Sciatic nerve (tissue), 2 donors: ENCODE results near the gene TAX1BP3. TPM values are rescaled to one million over a fixed set of nuclear protein-coding genes. Genes with fewer than 3 reads are reported as not detected.
A peak's percentile ranks its signal among the peaks of the same experiment; 100 is the strongest.

Source experiments
- ATAC-seq: fragments of 200-7000 bp; cut with Tn5 transposase; one replicate; pipeline ENCODE4 v1.9.1; 2020; ENCODE audit warnings: mild to moderate bottlenecking, moderate library complexity
- DNase-seq: peaks from one replicate; pipeline ENCODE4 v3.0.0-alpha.2; 2020; ENCODE audit warnings: low spot score
- intact Hi-C: fragments of 100-400 bp; cut with DNase I; formaldehyde crosslinking; loops from one replicate; pipeline ENCODE4 v1.14.2; 2022
- total RNA-seq: library from RNA; stranded (reverse); fragmentation: NEBNext Ultra II Directional; extraction: Animal tissue kit (Norgen Biotek cat#: 25700); gene quantifications from one replicate; pipeline ENCODE4 v1.2.1, GENCODE V29; 2021
- donor health status: DM: no; HTN: no; CAD: no.
- donor health status: DM: no; HTN: no; CAD: no.

The TAX1BP3 gene
- total RNA-seq, 1 donor from 2014 or later, result 168 TPM

DNA sequence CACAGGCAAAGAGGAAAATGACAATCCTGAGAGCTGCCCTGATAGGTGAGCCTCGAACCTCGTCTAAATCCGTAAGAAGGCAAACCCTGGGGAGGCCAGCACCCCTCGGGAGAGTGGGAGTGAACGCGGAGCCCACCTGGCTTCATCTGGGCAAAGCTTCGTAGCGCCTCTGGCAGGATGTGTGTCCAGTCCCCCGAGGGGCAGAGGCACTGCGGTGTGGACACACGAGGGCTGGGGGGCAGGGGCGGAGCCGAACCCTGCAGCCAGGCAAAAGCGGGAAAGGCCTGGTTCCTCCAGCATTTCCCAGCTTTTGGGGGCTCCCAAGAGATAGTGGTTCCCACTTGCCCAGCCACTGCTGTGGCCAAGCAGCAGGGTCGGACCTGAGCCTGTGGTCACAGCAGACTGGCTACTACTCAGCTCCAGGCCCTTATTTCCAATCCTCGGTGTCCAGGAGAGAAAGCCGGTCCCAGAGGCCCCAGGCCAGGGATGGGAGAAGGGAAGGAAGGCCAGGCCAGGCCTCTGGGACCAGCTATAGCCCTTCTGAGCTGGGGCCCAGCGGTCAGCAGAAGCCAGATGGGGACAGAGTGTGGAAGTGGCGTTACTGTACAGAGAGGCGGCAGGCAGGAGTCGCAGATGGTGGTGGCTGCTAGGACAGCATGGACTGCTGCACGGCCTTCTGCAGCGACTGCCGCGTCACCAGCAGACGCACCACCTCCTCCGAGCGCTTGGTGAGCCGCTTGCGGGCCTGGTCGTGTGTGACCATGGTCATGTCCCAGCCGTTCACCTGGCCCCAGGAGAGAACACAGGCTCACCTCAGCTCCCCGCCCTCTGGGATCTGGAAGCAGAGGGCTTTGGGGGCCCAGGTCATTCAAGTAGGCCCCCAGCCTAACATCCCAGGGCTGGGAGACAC, 5.0 kb downstream of the TAX1BP3 start:
- DNase-seq (no peak), ATAC-seq (no peak)
- intact Hi-C loops, result no loop called here

DNA sequence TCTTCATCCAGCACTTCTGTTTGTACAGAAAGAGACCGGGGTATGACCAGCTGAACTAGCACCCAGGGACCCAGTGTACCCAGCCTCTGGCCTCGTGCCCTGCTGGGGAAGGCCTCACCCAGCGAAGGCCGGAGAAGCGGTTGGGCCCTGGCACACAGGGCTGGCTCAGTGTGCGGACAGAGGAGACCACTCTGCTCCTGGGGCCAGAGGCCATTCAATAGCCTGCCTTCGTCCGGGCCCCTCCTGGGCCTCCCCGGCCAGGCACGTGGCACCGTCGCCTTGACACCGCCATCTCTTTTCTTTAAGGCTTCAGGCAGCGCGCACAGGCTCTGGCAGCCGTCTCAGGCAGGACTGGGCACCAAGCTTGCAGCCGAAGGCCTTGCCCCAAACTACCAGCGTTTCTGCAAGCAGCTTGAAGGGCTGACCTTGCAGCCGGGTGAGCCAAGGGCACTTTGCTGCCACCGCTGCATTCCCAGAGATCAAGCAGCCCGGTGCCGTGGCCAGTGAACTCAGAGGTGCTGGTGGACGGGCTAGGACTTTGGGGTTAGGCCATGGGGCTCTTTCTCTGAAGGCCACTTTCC, 8.0 kb downstream of the TAX1BP3 start:
- DNase-seq (no peak), ATAC-seq (peak; percentile 10)
- intact Hi-C loops, result no loop called here

DNA sequence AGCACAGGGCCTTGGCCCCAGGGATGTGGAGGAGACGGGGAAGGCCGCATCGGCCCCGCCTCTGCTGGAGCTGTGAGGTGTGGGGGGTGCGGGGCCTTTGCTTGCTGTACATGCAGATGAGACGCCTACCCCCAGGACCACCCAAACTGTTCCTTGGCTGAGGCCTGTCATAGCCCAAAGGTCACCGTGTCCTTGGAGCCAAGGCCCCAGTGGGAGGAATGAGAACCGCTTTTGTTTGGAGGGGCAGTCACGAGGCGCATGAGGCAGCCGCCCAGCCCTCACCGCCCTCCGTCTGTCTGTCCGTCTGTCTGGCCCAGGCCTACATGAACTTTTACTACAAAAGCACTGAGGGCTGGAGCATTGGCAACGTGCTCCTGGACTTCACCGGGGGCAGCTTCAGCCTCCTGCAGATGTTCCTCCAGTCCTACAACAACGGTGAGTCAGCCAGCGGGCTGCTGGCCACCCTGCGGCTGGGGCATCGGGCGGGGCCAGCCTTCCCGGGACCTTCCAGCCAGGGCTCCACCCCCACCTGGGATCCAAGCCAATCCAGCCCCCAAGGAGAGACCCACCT, 8.8 kb downstream of the TAX1BP3 start:
- ATAC-seq (peak; percentile 87), DNase-seq (peak; percentile 89)
- intact Hi-C loops, result loop anchor here (10.0 kb wide), 1 partner anchor 115 kb away; no protein-coding TSS in a partner anchor

DNA sequence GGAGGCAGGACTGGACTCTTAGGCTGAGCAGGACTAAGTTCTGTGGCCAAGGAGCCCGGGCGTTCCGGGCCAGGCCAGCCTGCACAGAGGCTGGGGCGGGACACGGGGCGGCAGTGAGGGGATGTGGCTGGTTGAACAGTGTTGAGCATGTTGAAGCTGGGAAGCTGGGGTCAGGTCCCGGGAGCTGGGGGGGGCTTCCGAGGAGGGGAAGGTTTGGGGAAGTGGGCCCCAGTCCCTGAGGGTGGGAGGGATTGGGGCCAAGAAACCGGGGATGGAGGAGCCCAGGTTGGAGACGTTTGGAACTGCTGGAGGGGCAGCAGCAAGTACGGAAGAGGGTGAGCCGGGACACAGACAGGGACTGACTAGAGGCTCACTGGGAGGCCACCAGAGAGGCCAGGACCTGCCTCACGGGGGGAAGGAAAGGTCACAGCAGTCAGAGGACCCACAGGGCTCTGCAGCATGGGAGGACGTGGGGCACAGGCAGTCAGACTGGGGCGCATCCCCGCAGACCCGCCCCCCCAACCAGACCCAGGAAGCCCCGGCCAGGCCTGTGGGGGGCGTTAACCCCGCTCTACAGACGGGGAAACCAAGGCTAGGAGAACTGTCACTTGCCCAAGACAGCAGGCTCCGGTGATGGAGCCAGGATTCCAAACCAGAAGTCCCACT, 9.5 kb downstream of the TAX1BP3 start:
- no peak for DNase-seq
- ATAC-seq, result peak; percentile 56
- intact Hi-C loops, result loop anchor here (10.0 kb wide), 1 partner anchor 114 kb away; no protein-coding TSS in a partner anchor

DNA sequence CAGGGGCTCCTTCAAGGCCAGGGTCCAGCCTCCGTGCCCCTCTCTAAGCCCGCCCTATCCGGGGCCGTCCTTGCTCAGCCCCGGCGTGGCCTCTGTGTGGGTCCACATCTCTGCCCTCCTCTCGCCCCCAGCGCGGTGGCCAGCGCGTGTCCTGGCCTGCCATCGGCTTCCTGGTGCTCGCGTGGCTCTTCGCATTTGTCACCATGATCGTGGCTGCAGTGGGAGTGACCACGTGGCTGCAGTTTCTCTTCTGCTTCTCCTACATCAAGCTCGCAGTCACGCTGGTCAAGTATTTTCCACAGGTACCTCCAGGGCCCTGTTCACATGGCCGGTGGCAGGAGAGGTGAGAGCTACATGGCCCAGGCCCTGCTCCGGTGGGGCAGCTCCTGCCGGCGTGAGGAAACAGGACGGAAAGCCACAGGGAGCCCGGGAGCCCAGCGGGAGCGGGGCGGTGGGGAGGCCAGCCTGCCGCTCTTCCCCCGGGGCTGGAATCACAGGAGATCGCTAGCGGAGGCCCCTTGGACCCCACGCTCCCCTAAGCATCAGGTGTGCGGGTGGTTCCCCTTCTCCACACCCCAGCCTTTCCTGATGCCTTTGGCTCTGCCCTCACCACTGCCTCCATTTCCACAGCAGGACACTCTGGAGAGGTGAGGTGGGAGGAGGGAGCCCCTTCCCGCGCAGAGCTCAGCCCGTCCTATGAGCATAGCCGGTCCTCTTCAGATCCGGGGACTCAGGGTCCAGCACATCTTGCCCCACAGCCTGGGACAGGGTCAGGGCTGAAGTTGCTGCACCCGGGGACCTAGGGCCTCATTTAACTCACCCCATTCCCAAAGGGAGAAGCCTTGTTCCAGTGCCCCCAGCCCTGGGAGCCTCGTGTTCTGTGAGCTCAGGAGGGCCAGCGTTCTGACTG, 10.2 kb downstream of the TAX1BP3 start:
- intact Hi-C loops, result loop anchor here (10.0 kb wide), 1 partner anchor 113 kb away; no protein-coding TSS in a partner anchor
- DNase-seq, result no peak
- no peak for ATAC-seq

DNA sequence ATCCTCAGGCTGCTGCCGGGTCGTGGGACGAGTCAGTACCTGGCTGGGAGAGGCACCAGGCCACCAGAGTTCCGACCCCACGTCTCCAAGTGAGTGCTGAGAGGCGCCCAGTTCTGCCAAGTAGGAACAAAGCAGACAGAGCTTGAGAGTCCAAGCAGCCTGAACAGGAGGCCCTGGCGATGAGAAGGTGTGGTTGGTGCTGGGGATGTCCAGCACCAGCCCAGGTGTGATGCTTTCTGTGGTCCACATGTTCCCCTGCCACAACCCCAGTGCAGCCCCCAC, 10.8 kb downstream of the TAX1BP3 start:
- DNase-seq, result no peak

DNA sequence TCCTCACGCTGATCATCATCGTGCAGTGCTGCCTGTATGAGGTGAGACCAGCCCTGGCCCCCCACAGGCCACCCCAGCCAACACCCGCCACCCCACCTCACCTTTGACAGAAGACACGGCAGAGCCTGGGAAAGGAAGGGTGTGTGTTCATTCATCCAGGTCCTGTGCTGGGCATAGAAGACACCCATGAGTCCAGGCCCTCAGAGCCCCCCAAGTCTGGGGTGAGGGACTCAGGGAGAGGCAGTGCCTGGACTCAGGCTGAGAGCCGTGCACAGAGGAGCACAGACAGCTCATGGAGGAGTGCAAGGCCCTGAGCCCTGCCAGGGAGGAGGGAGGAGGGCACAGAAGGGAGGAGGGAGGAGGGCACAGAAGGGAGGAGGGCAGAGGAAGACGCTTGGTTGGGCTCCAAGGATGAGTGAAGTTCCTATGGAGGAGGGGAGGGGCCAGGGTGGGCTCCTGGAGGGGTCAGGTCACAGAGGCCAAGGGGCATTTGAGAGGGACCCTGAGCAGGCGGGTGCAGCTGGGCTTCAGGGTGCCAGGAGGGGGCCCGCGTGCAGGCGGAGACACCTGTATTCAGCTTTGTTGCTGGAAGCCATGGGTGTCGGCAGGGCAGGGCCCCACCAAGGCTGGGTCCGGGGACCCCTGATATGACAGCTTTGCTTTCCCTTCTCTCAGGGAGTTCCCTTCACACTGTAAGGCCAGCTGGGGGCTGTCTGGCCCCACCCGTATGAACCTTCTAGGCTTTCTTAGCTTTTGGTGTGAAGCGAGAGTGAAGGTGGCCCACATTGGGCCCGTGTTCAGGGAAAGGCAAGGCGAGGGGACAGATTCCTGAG, 11.4 kb downstream of the TAX1BP3 start:
- ATAC-seq (no peak), DNase-seq (no peak)
- intact Hi-C loops, result loop anchor here (10.0 kb wide), 1 partner anchor 112 kb away; no protein-coding TSS in a partner anchor

More for the DNA sequence above, 10.8 kb downstream of the TAX1BP3 start:
- no peak for ATAC-seq
- intact Hi-C loops, result loop anchor here (10.0 kb wide), 1 partner anchor 113 kb away; no protein-coding TSS in a partner anchor

DNA sequence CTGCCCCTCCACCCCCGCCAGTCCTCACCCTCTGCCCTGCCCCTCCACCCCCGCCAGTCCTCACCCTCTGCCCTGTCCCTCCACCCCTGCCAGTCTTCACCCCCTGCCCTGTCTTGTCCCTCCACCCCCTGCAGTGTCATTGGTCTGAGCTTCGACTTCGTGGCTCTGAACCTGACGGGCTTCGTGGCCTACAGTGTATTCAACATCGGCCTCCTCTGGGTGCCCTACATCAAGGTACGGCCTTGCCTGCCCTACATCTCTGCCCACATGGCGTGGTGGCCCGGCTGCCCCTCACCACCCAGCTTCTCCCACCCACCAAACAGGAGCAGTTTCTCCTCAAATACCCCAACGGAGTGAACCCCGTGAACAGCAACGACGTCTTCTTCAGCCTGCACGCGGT, 12.0 kb downstream of the TAX1BP3 start:
- no peak for DNase-seq
- no peak for ATAC-seq
- intact Hi-C loops, result loop anchor here (10.0 kb wide), 1 partner anchor 112 kb away; no protein-coding TSS in a partner anchor

DNA sequence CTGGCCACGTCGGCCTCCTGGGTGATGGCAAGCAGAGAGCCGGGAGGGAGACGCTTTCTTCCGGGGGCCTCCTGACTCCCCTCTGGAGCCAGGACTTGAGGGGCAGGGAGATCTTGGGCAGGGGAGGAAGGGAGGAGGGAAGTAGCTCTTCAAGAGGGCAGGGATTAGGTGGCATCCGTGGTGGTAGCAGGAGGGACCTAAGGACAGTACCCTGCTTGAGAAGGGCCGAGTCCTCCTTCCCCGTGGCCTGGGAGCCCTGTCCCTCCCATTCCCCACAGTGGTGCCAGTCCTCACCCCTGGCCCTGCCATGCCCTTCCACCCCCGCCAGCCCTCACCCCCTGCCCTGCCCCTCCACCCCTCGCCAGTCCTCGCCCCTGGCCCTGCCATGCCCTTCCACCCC, 12.6 kb downstream of the TAX1BP3 start:
- ATAC-seq (no peak), DNase-seq (no peak)
- intact Hi-C loops, result loop anchor here (10.0 kb wide), 1 partner anchor 111 kb away; no protein-coding TSS in a partner anchor

DNA sequence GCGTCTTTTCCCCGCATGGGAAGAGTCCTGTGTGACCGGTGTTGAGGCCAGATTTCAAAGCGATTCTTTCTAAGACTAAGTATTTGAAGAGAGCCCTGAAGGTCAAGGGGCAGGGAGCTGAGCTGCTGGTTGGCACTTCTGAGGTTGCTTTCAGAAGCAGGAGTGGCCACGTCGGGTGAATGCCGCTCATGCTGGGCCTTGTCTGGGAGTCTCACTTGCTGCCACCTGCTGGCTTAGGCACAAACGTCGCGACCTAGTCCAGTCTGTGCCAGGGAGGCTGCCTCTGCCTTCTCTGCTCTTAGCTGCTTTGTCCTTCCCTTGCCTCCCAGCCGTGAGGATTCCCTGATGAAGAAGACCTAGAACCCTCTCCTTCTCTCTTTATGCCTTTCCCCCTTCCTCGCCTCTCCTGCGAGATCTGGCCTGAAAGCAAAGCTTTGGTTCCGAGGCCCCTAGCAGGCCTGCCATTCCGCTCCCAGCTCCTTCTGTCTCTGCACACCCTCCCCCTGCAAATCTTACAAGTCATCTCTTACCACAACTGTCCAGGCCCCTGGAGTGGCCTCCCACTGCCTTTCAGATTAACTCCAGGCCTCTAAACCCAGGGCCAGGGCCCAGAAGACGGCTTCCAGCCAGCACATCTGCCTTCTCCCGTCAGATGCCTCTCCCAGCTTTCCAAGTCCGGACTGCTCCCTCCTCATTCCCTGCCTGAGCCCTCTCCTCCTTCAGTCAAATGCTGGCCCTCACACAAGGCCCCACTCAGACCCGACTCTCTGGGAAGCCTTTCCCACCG, 20.4 kb downstream of the TAX1BP3 start:
- DNase-seq, result no peak
- intact Hi-C loops, result no loop called here
- peak; percentile 81 for ATAC-seq

DNA sequence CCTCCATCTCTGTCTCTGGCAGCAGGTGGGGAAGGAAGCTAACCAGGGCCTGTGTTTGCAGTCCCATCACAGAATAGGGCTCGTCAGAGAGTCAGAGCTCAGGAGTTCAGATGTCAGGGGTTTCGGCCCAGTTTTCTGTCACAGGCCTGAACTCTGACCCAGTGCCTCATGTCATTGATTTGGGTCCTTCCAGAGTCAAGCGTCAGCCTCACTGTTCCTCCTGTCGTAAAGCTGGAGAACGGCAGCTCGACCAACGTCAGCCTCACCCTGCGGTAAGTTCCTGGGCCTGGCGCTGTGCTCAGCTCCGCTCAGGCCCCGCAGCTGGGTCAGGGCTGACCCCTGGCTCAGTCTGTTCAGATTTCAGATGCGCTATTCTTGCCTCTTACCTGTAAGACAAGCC, 21.1 kb downstream of the TAX1BP3 start:
- ATAC-seq (no peak), DNase-seq (no peak)
- intact Hi-C loops, result no loop called here

DNA sequence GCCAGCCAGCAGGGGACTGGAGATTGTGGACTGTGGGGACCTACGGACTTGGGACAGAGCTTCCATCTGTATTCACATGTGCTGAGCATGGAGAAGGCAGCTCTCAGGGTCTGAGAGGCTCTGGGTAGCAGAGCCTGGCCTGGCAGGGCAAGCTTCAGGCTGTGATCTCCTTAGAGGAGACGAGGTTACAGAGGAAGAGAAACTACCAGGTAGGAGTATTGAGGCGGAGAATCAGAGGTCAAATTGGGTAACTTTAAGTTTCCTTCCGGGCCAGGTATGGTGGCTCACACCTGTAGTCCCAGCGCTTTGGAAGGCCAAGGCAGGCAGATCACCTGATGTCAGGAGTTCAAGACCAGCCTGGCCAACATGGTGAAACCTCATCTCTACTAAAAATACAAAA, 23.1 kb downstream of the TAX1BP3 start:
- ATAC-seq (no peak), DNase-seq (no peak)
- intact Hi-C loops, result no loop called here

DNA sequence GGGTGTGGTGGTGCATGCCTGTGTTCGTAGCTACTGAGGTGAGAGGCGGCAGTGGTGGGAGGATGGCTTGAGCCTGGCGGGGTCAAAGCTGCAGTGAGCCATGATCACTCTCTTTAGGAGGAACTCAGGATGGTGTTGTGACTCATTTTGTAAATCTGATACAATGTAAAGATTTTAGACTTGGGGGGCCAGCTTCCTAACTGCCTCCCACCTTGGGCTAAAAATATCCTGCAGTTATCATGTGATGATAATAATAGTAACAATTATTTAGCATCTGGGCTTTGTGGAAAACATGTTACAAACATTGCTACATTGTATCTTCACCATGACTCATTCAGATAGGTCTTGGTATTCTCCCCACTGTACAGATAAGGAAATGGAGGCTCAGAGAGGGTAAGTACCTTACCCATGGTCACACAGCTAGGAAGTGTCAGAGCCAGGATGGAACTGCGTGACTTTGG, 24.5 kb downstream of the TAX1BP3 start:
- no peak for DNase-seq
- ATAC-seq, result no peak
- intact Hi-C loops, result no loop called here

DNA sequence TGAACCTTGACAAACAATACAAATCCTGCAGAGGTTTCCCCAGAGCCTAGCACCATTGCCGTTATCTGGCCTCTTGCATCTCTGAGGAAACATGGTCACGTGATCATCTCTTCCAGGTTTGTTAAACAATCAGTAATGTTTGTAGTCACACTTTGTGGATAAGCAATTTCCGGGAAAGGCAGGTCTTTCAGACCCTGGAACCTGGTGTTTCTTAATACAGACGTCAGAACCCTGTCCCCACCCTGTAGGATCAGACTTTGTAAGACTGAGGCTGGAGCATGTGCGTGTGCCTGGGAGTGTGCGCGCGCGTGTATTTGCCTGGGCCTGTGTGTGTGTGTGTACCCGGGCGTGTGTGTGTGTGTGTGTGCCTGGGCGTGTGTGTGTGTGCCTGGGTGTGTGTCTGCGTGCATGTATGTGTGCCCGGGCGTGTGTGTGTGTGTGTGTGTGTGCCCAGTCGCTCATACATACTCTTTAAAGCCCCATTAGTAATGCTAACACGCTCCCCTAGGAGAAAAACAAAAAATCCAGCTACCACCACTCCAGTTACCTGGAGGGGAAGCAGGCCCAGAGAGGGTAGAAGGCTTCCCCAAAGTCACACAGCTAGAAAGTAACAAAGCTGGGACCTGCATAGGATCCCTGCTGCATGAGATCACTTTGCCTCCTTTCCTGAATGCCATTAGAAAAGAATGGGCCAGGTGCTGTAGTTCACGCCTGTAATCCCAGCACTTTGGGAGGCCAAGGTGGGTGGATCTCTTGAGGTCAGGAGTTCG, 26.5 kb downstream of the TAX1BP3 start:
- intact Hi-C loops, result no loop called here
- no peak for ATAC-seq
- no peak for DNase-seq

DNA sequence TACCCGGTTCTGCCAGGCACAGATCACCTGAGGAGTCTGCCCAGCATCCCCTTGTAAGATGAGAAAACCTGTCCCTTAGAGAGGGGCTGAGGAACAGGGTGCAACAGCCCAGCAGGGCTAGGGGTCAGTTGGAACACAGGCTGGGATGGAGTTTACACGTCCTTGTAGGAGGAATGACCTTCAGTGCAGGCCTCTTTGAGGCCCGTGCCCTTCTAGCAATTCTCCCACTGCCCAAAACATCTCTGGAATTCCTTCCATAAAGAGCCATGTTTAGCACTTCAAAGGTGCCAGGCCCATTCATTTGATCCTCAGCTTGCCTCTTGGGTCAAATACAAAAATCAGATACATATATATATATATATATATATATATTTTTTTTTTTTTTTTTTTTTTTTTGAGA, 27.4 kb downstream of the TAX1BP3 start:
- intact Hi-C loops, result no loop called here
- ATAC-seq (no peak), DNase-seq (no peak)

DNA sequence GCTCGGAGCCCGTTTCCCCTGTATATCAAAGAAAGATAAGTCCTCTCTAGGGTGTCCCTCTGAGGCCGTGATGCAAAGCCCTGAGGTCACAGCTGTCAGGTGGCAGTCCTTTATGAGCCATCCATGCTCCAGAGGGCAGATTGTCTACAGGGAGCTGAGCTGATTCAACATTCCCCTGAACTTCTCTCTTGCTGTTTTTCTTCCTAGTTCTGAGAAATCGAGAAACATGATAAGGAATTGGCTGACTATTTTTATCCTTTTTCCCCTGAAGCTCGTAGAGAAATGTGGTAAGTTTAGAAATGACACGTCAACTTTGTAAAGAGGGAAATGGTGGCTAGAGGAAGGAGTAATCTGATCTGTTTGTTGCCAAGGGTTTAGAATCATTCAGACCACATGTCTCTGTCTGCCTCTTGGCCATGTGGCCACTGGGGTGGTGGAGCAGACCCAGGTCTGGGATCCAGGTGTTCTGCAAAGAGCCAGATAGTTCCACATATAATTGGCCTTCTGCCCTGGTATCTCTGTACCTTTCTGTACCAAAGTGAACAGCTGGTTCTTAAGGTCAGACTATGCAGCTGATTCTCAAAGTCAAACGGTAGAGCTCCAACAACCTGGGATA, 28.3 kb downstream of the TAX1BP3 start:
- ATAC-seq (peak; percentile 8), DNase-seq (no peak)
- intact Hi-C loops, result no loop called here
